H1 (cell line): ENCODE measurements around the gene PRKCZ. TPM values are rescaled to one million over a fixed set of nuclear protein-coding genes. Genes with fewer than 3 reads are reported as not detected.

ENCODE experiments used
- POLR2AphosphoS5 ChIP-seq: IDR thresholded peaks from 2 replicates; pipeline ENCODE4 v1.6.1; 2011; ENCODE audit warnings: low read depth, low read length
- TCF12 ChIP-seq: IDR thresholded peaks from 2 replicates; pipeline ENCODE4 v1.6.1; 2011; ENCODE audit warnings: low read depth, mild to moderate bottlenecking, low read length
- polyA plus RNA-seq, 7 experiments: library from polyadenylated mRNA; depleted of rRNA in 3 of 7; stranded (reverse) in 5 of 7; unstranded in 2 of 7; fragments of >200 nt in 5 of 7; fragments of 200-250 nt in 2 of 7; gene quantifications; 1 replicate in 5 of 7; 2 replicates in 1 of 7; 4 replicates in 1 of 7; pipeline versions ENCODE4 v1.2.1 to v1.2.3, GENCODE V29; 2011 to 2013; ENCODE audit warnings: missing spikeins in 2 of 7, mixed read lengths in 2 of 7
- total RNA-seq: library from RNA; stranded (reverse); fragmentation: NEBNext Ultra II Directional; extraction: Animal tissue kit (Norgen Biotek cat#: 25700); gene quantifications from 2 replicates; pipeline ENCODE4 v1.2.1, GENCODE V29; 2021
- TF ChIP-seq, protein P1 (sequence below): fragments of 300-600 bp; sonication (generic); IDR thresholded peaks from 2 replicates; pipeline ENCODE4 v1.7.1; 2012; ENCODE audit warnings: low read length, moderate library complexity, mild to moderate bottlenecking, inconsistent platforms; ENCODE audit not compliant: insufficient replicate concordance

The PRKCZ gene
- total and polyA plus RNA-seq, 2 of the 8 experiments (the other 6 are each of a cell fraction or from before 2014, with no cell fraction given), result 37.4 to 45.1 TPM

DNA sequence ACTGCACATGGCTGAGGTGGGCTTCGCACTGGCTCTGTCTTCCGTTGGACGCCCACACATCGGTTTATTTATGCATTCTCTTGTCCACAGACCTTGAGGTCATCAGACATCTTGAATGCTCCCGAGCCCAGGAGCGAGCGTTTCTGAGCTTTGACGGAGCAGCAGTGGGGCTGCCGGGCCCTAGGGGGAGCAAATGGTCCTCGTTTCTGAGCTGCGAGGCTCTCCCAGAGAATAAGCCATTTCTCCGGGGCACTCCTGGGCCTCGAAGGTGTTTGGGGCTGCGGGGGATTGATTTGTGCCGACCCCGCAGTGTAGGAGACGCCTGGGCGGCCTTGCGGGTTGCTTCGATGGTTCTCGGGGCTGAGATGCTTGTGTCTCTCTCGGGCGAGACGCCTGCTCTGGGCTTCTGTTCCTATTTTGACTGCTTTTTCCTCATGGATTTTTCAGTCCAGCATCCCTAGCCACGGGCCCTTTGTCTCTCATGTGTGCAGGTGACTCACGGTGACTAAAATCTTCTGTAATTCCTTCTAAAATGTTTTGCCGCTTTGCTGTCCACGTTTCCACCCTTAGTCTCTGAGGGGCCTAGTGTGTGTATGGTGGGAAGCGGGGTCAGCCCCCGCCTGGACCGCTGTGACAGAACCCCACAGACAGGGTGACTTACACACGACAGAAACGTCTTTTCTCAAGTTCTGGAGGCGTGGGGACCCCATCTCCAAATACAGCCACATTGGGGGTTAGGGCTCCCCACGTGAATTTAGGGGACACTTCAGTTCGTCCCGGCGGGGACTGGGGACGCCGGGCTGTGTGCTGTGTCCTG is 82.2 kb downstream of the PRKCZ start (continued):
- TF ChIP-seq TCF12, result no peak
- TF ChIP-seq POLR2AphosphoS5, result no peak
- TF ChIP-seq, protein P1, sequence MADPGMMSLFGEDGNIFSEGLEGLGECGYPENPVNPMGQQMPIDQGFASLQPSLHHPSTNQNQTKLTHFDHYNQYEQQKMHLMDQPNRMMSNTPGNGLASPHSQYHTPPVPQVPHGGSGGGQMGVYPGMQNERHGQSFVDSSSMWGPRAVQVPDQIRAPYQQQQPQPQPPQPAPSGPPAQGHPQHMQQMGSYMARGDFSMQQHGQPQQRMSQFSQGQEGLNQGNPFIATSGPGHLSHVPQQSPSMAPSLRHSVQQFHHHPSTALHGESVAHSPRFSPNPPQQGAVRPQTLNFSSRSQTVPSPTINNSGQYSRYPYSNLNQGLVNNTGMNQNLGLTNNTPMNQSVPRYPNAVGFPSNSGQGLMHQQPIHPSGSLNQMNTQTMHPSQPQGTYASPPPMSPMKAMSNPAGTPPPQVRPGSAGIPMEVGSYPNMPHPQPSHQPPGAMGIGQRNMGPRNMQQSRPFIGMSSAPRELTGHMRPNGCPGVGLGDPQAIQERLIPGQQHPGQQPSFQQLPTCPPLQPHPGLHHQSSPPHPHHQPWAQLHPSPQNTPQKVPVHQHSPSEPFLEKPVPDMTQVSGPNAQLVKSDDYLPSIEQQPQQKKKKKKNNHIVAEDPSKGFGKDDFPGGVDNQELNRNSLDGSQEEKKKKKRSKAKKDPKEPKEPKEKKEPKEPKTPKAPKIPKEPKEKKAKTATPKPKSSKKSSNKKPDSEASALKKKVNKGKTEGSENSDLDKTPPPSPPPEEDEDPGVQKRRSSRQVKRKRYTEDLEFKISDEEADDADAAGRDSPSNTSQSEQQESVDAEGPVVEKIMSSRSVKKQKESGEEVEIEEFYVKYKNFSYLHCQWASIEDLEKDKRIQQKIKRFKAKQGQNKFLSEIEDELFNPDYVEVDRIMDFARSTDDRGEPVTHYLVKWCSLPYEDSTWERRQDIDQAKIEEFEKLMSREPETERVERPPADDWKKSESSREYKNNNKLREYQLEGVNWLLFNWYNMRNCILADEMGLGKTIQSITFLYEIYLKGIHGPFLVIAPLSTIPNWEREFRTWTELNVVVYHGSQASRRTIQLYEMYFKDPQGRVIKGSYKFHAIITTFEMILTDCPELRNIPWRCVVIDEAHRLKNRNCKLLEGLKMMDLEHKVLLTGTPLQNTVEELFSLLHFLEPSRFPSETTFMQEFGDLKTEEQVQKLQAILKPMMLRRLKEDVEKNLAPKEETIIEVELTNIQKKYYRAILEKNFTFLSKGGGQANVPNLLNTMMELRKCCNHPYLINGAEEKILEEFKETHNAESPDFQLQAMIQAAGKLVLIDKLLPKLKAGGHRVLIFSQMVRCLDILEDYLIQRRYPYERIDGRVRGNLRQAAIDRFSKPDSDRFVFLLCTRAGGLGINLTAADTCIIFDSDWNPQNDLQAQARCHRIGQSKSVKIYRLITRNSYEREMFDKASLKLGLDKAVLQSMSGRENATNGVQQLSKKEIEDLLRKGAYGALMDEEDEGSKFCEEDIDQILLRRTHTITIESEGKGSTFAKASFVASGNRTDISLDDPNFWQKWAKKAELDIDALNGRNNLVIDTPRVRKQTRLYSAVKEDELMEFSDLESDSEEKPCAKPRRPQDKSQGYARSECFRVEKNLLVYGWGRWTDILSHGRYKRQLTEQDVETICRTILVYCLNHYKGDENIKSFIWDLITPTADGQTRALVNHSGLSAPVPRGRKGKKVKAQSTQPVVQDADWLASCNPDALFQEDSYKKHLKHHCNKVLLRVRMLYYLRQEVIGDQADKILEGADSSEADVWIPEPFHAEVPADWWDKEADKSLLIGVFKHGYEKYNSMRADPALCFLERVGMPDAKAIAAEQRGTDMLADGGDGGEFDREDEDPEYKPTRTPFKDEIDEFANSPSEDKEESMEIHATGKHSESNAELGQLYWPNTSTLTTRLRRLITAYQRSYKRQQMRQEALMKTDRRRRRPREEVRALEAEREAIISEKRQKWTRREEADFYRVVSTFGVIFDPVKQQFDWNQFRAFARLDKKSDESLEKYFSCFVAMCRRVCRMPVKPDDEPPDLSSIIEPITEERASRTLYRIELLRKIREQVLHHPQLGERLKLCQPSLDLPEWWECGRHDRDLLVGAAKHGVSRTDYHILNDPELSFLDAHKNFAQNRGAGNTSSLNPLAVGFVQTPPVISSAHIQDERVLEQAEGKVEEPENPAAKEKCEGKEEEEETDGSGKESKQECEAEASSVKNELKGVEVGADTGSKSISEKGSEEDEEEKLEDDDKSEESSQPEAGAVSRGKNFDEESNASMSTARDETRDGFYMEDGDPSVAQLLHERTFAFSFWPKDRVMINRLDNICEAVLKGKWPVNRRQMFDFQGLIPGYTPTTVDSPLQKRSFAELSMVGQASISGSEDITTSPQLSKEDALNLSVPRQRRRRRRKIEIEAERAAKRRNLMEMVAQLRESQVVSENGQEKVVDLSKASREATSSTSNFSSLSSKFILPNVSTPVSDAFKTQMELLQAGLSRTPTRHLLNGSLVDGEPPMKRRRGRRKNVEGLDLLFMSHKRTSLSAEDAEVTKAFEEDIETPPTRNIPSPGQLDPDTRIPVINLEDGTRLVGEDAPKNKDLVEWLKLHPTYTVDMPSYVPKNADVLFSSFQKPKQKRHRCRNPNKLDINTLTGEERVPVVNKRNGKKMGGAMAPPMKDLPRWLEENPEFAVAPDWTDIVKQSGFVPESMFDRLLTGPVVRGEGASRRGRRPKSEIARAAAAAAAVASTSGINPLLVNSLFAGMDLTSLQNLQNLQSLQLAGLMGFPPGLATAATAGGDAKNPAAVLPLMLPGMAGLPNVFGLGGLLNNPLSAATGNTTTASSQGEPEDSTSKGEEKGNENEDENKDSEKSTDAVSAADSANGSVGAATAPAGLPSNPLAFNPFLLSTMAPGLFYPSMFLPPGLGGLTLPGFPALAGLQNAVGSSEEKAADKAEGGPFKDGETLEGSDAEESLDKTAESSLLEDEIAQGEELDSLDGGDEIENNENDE, result no peak
